HG03064 (cell line): ENCODE measurements around the gene COX7A2L.
"Not testable (repeated sequence)": the region's sequence is repeated elsewhere in the genome, so short reads cannot be mapped to it uniquely, and the experiment has no call there.

ENCODE experiments used
- ATAC-seq: cut with Tn5 transposase; IDR thresholded peaks from one replicate; pipeline ENCODE4 v1.9.1; 2021; ENCODE audit warnings: low read depth; ENCODE audit not compliant: unreplicated experiment

The COX7A2L gene, protein sequence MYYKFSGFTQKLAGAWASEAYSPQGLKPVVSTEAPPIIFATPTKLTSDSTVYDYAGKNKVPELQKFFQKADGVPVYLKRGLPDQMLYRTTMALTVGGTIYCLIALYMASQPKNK

DNA sequence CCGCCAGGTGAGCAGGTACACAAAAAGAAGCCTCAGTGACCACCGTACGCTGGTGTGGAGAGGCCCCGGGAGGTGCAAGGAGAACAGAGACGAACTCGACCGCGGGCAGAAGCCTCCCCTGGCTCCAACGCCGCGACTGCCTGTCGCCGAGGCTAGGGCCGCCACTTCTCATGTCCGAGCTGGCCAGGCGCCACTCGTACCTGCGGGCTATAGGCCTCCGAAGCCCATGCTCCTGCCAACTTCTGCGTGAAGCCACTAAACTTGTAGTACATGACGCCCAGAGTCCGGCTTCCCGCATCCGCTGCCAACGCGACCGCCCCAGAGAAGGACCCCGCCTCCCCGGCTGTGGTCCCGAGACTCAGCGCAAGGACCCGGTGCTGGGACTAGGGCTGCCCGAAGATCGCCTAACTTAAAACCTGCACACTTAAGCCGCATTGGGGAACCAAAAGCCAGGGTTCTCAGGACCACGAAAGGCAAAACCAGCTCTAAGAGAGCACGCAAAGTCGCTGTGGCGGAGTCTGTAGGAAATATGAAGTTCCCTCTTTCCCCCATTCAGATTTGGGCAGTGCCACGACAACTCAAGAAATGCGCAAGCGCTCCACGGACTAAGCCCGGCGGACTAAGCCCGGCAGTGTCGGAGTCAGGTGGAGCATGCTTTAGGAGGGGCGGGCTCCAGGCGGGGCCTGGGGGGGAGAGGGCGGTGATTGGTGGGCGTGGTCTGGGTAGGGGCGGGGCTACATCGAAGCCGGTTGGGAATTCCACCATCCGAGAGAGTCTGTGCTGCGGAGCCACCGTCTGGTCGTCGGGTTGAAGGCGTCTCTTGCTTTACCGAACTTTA lies at the start of gene COX7A2L:
COX7A2L (minus strand) TSS at position 328 of the 838 bp plus-strand sequence; CDS start at position 272, 56 bp downstream.
- peak; percentile 91 for ATAC-seq

DNA sequence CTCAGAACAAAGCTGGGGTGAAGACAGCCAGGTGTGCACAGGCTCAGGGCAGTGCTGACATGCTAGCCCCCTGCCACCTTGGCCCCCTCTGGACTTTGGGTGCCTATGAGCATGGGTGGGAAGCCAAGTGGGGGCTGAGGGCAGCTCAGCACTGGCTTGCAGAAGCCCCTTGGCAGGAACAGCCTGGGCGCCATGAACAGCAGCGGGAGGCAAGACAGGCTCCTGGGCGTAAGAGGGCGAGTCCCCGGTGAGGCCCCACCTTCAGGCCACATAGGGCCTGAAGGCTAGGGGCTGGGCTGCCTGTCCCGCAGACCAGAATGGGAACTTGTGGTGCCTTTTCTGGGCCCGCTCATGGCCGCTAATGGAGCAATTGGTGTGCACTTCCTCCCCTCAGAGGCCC lies 47.0 kb upstream of the COX7A2L start:
- ATAC-seq, result no peak

DNA sequence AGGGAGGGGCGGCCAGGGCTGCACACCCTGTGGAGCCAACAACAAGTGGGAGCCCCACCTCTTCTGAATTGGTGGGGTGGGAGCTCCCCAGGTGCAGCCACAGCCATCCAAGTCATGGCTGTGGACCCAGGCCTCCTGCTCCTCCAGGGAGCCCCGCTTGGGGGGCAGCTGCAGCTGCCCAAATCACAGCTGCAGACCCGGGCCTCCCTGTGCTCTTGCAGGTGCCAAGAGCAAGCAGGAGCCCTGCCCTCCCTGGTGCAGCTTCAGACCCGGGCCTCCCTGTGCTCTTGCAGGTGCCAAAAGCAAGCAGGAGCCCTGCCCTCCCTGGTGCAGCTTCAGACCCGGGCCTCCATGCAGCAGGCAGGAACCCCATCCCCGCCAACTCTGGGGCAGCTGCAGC lies 46.5 kb upstream of the COX7A2L start:
- no peak for ATAC-seq

DNA sequence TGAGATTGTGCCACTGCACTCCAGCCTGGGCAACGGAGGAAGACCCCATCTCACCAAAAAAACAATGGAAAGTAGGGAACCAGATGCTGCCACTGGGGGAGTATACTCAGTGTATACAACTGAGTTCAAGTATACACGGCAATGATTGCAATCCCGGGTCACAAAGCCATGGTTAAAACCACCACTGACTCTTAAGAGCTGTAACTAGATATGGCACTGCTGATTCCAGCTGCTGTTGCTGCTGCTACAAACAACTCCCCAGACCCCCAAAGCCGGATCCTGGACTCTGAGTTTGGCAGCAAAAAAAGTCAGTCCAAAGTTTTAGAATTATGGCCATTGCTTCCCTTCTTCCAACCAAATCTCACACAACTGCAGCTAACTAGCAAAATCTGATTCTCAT lies 43.7 kb upstream of the COX7A2L start:
- no peak for ATAC-seq

DNA sequence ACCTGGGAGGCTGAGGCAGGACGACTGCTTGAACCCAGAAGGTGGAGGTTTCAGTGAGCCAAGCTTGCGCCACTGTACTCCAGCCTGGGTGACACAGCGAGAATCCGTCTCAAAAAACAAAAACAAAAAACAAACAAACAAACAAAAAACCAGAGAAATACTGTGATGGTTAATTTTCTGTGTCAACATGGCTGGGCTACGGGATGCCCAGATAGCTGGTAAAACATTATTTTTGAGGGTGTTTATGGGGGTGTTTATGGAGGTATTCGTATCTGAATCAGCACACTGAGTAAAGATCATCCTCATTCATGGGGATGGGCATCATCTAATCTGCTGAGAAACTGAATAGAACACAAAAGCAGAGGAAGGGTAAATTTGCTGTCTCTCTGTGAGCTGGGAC lies 40.8 kb upstream of the COX7A2L start:
- ATAC-seq, result no peak

DNA sequence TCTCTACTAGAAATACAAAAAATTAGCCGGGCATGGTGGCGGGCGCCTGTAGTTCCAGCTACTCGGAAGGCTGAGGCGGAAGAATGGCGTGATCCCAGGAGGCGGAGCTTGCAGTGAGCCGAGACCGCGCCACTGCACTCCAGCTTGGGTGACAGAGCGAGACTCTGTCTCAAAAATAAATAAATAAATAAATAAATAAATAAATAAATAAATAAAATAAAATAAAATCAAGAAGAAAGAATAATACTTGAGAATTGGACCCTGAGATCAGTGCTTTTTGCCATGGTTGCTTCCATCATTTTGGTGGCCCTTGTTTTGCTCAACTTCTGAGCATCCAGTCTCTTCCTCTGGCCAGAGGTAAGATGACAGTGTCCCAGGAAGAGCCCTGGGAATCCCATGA lies 37.0 kb upstream of the COX7A2L start:
- ATAC-seq, result not testable (repeated sequence)

DNA sequence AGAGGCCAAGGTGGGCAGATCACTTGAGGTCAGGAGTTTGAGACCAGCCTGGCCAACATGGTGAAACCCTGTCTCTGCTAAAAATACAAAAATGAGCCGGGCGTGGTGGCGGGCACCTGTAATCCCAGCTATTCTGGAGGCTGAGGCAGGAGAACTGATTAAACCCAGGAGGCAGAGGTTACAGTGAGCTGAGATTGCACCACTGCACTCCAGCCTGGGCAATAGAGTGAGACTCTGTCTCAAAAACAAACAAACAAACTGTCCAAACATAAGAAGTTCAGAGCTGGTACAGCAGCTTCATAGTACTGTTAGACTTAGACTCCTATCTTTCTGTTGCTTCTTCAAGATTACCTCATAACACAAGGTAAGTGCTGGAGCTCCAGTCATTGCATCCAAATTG lies 32.3 kb upstream of the COX7A2L start:
- ATAC-seq, result not testable (repeated sequence)

DNA sequence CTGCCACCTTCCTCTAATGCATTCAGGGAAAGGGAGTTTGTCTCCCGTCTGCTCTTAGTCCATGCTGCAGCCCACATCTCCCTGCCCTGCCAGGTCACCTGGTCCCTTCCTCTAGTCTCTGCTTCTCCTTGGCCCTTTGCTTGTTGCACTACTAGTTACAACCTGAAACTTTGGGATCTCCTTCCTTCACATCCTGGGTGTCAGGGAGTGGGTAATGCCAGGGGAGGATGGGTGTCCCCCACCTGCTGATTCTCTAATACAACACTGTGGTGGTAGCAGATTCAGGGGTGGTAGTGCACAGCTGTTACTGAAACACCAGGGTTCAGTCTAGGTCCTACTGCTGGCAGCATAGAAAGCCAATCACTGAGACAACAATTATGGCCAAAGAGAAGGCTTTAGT lies 31.2 kb upstream of the COX7A2L start:
- no peak for ATAC-seq

DNA sequence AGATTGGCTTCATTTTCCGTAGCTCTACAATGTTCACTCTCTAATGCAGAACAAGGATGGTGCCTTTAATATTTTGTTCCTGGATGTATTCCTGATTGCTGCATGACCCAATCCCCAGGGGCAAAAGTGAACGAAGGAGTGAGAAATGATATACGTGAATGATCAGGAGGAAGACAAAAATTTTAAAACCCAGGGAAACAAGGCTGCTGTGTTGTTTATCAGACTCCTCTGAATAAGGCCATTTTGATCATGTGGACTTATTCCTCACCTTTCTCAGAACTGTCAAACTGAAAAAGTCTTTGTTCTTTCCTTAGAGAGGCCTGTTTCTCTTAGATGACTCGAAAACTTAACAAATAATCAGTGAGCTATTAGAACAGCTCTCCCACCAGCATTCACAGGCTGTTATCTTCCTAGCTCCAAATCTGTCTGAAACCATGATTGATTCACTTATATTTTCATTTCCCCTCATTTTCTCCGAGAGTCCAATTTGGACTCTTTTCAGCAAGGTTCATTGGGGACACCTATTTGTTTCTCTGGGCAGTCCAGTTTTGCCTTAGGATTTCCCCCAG lies 29.5 kb upstream of the COX7A2L start:
- ATAC-seq, result no peak

DNA sequence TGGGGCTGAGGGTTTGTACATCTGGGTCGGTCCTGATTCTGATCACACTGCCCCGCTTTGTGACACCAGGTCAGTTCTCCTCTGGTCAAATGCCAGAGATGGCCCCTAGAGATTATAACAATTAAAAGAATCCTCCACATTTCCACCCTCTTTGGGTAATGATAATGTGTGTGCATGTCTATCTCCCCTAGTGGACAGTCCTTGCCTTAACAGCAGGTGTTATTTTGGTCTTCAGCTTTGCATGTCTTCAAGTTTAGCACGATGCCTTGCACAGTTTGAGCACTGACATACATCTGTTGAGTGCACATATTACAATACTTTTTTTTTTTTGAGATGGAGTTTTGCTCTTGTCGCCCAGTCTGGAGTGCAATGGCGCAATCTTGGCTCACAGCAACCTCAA lies 25.7 kb upstream of the COX7A2L start:
- ATAC-seq, result no peak

DNA sequence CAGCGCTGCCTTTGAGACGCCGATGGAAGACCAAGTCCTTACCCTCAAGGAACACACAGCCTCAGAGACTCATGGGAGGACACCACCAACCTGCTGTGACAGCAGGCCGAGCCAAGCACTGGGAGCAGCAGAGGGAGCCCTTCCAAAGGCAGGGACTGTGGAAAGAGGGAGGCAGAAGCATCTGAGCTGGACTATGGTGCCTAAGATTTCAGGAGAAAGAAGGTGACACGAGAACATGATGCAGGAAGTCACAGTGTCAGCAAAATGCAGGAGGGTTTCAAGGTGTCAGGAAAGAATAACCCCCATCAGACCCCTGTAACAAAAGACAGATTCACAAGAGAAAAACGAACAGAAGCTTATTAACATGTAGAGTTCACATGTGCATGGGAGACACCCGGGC lies 24.2 kb upstream of the COX7A2L start:
- ATAC-seq, result no peak

DNA sequence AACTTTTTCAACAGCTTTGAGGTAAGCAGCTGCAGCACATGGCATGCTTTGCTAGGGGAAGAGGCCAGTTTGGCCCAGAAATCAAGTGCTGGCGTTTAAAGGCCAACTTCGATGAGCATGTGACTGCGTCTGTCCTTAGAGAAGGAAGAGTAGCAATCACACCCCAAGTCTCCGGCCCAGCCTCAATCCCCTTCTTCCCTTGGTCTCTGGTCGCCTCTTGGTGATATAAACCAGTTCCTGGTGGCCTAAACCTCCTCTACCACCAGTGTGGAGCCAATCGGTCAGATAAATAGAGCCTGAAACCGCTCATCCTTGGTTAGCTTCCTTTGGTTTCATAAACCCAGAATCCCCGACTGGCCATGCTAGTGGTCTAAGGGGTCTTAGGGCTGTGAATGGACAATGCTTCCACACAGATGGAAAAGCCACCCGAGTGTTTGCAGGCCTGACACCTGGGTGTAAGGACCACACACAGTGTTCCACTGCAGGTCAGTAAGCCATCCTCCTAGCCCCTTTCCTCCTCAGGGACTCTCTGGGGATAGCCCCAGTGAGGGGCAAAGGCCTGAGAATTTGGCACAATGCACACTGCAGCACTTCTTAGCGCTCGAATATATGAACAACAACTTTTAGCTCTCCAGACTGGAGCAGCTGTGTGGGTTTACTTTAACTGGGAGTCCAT lies 23.0 kb upstream of the COX7A2L start:
- ATAC-seq, result no peak

DNA sequence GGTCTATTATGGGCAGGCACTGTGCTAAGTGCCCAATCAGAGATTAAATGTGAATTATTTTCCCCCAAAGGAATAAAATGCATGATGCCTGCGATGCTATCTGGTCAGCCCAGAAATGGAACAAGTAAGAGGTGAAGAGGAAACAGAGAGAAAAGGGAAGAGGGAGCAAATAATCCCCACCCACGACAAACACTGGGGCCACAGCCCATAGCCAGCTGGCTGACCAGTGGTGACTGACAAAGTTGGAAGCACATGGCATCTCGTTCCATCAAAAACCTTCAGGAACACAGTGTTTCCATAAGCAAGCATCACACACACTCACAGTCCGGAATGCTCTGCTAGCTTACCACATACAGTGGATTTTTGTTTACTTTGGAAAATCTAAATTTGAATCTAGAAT lies 21.1 kb upstream of the COX7A2L start:
- ATAC-seq, result no peak

DNA sequence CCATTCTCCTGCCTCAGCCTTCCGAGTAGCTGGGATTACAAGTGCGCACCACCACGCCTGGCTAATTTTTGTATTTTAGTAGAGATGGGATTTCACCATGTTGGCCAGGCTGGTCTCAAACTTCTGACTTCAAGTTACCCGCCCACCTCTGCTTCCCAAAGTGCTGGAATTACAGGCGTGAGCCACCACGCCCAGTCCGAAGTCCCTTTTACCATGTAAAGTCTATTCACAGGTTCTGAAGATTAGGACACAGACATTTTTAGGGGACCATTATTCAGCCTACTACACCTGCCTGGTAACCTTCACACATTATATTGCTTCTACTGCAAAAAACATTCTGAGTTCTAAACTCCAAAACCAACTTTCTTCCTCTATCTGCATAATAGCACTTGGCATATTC lies 19.0 kb upstream of the COX7A2L start:
- ATAC-seq, result not testable (repeated sequence)

DNA sequence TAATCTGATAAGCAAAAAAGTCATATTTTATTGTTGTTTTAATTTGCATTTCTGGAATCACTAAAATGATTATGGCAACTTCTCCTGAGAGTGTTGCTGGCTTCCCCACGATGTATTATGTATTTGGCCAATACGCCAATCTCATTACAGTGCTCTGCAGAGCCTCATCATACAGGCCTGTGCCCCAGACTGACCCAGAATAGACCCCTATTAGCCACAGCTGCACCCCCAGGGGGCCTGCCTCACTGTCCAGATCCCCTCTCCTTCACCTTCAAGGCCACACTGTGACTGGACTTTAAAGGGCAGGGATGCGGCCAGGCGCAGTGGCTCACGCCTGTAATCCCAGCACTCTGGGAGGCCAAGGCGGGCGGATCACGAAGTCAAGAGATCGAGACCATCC lies 17.4 kb upstream of the COX7A2L start:
- ATAC-seq, result no peak

DNA sequence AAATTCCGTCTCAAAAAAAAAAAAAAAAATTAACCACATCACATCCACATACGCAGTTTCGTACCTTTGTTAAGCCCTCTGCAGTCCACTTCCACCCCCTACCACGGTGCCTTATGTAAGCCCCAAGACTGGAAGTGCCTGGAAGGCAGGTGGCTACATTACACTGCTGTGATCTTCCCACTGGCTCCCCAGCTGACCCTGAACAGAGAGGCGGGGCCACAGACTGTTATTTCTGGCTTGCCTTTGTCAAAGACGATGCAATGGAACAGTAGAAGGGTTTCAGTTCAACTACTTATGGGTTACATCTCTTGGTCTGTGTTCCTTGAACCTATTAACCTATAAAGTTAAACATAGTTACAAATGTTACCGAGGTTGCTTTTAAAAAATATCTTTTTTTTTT lies 15.7 kb upstream of the COX7A2L start:
- ATAC-seq, result no peak

DNA sequence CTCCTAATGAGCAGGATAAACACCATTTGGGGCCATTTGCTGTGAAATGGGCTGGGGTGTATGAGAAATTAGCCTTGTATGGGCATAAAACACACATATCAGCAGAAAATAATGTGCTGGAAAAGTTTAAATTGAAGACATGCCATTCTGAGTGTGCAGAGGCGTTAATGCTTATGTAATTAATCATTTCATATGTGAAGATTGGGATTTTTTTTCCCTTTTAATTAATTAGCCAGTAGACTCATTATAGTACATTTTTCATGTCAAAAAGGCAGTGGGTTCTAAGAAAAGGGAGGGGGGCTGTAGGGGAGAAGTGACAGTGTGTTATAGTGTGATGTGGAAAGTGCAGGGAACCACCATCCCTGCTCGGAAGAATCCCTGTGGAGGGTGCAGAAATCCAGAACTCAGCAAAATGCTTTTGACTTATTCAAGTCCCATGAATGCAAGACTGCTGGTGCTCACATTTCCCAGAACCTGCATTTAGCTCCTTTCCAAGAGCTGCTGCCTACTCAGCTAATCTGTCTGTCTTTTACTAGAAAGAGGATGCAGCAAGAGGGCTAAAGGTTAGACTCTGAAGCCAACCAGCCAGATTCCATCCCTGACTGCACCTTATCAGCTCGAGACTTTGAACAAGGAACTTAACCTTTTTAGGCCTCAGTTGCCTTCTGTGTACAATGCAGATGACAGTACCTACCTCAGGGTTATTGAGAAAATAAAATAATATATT lies 11.6 kb upstream of the COX7A2L start:
- ATAC-seq, result no peak

DNA sequence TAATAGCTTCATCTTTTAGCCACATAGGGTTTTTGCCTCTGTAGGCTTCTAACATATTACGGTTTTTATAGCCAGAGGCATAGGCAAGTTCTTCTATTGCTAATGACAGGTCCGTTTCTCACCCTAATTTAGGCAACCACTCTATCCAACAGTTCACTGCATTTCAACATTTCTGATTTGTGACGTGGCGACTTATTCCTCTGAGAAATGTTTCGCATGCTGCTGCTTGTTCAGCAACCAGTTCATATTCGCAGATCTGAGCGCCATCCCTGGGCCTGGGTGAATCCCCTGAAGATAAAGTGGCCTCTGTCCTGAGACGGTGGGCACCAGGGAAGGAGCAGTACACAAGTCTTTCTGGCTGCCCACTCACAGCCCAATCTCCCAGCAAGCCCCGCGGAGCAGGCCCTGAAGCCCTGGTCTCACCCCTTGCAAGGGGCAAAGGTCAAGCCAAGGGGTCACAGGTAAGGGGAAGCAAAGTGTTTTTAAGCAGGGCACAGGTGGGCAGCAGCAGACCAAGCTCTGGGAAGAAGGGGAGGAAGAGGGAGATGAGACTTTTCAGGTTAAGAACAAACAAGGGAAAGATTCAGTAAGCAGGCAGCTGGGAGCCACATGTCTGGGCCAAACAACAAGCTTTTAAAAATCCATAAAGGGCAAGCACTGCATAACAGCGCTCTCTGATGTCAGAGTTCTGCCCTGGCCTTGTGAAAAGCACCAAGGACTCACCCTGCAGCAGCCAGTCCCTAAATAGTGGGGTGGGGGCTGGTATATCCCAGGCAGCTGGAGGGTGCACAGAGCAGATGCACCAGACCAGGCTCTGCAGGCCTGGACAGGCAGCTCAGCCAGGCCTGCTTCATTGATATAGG lies 10.8 kb upstream of the COX7A2L start:
- no peak for ATAC-seq

DNA sequence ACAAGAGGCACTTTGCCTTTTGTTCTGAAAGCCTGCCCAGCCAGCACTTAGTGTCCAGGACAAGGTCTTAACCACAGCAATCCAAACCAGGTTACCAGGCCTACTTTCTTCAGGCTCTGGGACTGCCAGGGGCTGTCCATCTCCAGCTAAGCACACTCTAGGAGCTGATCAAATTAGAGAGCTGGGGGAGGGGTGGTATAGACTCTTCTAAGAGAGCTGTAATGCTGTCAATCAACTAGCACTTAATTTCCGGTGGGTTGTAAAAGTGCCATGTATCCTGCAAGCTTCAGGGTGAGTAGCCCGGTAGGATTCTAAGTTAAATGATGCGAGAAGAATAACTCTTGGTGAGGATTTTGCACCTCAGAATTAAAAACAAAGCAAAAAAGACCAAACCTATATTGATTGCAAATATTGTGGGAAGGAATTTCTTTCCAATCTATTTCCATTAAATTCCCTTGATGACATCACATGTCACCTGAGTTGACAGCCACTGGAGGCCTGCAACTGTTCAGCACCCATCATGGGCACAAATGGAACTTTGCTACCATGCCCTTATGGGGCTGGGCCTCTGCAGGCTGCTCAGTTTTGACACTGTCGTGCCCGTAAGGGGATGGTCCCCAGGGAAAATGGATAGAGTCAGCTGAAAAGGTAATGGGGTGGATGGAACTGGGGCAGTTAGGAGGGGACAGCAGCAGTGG lies 8.7 kb upstream of the COX7A2L start:
- ATAC-seq, result no peak
